ENCODE measurements around the gene TSPAN3.

TSPAN3 gene

DNA sequence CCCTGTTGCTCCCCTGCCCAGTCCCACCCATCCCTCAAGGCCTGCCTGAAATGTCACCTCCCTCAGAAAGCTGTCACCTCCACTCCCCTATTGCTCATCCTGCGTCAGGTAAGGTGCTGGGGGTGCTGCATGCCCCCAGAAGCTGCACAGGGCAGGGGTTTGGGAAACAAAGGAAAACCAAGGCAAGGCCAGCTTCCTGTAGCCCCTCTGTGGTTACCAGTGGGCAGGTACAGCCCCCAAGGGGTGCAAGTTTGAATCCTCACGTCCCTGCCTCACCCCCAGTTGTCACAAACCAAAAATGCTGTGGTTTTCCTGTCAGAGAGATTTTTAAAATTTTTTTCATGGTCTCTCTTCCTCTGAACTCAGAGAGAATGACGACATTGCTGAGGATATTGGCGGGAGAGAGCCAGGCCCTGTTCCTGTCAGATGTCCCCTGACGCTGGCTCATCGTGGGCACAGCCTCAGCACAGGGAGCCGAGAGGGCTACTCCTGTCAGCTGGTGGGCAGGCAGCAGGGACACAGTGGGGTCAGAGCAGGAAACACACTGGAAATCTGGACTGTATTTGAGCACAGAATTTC is 49.0 kb downstream of the TSPAN3 start:
- Histone ChIP-seq H3K4me1 (ENCODE audit: control insufficient read depth, insufficient read depth, low read length) (no peaks in the 10 kb centered on the region), H3K27me3 (ENCODE audit: control insufficient read depth, insufficient read depth, low read length) (no peaks in the 10 kb centered on the region), H3K36me3 (ENCODE audit: control insufficient read depth, insufficient read depth, low read length) (no peaks in the 10 kb centered on the region), H3K9ac (ENCODE audit: low read length) (no peak overlapping the region), H3K4me3 (ENCODE audit: low read length) (no peak overlapping the region), H3K9me3 (ENCODE audit: control insufficient read depth, low read length) (no peaks in the 10 kb centered on the region)

DNA sequence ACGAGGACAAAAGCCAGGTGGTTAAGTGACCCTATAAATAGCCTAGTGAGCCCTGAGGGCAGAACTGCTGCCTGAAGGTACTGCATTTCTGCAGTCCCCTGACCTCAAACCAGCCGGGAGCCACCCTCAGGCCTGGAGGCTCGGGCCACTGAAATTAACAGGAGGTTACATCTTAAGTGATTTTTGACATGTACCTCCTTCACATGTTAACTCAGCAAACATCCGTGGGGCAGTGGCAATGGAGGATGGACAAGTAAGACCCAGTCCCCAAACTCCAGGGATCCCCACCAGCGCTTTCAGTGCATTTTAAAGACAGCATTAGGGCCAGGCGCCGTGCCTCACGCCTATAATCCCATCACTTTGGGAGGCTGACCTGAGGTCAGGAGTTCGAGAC is 49.8 kb downstream of the TSPAN3 start:
- Histone ChIP-seq H3K4me3 (ENCODE audit: low read length) (no peak overlapping the region), H3K9me3 (ENCODE audit: control insufficient read depth, low read length) (no peaks in the 10 kb centered on the region), H3K4me1 (ENCODE audit: control insufficient read depth, insufficient read depth, low read length) (no peaks in the 10 kb centered on the region), H3K27me3 (ENCODE audit: control insufficient read depth, insufficient read depth, low read length) (no peaks in the 10 kb centered on the region), H3K9ac (ENCODE audit: low read length) (no peak overlapping the region), H3K36me3 (ENCODE audit: control insufficient read depth, insufficient read depth, low read length) (no peaks in the 10 kb centered on the region)

DNA sequence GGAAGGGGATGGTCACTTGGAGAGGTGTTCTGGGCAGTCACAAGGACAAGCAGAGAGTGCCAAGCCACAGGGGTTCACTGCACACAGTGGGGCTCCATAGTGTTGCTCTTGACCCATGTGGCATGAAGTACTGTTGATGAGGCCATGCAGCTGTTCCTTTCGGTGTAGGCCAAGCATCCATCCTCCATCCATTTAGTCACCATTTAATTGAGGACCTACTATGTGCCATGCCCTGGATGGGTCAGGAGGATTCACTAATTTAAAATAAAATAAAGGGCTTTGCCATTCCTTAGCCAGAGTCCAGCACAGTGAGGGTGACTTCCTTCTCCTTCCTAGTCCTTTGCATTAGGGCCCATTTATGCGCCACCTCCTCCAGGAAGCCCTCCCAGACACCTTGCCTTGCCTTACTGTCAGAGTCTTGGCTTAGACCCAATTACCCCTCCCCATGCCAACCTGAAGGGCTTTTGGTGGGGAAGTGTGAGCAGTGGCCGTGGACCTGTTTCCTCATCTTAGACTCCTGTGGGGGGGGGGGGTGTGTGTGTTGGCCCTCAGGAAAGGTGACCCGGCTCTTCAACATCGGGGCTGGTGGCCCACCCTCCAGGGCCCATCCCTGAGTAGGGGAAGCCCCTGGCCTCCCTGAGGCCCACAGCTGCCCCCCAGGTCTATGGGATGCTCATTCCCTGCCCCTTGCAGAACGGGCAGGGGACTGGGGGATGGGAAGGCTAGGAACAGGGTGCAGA is 50.4 kb downstream of the TSPAN3 start:
- H3K9ac ChIP-seq (ENCODE audit: low read length) = no peak overlapping the region
- no peaks in the 10 kb centered on the region for H3K9me3 ChIP-seq (ENCODE audit: control insufficient read depth, low read length)
- no peak overlapping the region for H3K4me3 ChIP-seq (ENCODE audit: low read length)
- no peaks in the 10 kb centered on the region for H3K4me1 ChIP-seq (ENCODE audit: control insufficient read depth, insufficient read depth, low read length)
- no peaks in the 10 kb centered on the region for H3K36me3 ChIP-seq (ENCODE audit: control insufficient read depth, insufficient read depth, low read length)
- no peaks in the 10 kb centered on the region for H3K27me3 ChIP-seq (ENCODE audit: control insufficient read depth, insufficient read depth, low read length)

DNA sequence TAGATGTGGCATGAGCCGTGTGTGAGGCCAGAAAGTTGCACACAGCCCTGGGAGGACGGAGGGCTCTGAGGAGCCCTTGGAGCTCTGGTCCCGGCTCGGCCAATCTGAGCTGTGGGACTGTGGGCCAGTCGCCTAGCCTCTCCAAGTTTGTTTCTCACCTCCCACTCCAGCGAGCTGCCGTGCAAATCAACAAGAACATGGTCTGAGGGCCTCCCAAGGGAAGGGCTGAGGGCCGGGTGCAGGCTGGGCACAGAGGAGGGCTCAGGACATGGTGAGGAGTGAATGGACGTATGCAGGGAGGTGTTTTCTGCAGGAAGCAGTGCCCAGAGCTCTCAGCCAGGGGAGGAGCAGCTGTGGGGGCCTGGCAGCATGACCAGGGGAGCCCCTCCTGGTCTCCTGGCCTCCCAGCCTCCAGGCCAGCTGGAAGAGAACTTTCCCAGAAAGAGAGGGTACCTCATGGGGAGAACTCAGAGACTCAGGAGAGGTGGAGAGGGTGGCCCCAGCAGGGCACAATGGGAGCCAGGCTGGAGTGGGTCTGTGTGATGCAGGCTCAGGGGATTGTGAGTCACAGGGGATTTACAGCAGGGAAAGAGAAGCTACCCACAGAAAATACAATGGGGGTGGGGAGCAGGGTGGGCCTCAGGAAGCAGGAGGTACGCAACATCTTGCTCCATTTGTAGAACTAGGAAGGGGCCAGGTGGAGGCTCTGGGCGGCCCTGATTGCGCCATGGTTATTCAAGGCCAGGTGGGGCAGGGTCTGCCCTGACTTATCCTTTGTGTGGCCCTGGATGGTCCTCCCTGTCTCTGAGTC is 51.2 kb downstream of the TSPAN3 start:
- Histone ChIP-seq H3K4me1 (ENCODE audit: control insufficient read depth, insufficient read depth, low read length) (no peaks in the 10 kb centered on the region), H3K36me3 (ENCODE audit: control insufficient read depth, insufficient read depth, low read length) (no peaks in the 10 kb centered on the region)

DNA sequence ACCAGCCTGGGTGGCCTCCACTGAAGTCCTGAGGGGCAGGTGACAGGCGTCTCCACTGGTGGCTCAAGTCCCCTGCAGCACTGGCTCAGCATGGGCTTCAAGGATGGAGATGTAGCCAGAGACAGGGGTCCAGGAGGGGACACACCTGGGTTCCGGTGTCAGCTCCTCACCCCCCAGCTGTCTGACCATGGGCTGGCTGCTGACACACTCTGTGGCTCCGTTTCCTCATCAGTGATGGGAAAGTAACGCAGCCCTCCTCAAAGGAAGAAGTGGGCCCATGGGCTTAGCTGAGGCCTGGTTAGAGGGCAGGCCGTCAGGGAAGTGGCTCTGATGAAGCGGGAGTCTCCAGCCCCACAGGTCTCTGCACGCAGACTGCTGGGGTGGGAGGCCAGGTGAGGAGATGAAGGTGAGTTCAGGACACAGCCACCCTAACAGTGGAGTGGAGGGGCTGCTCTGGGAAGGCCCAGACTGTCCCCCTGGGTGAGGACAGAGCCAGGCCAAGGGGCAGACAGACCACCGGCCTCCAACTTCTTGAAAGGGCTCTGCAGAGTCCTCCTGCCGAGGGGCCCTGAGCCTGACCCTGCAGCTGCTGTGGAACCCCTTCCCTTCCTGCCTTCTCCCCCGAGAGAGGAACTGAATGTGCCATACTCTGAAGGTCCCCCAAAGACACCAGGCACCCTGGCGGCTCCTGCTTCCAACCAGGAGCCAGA is 52.0 kb downstream of the TSPAN3 start:
- Histone ChIP-seq H3K4me3 (ENCODE audit: low read length) (no peak overlapping the region), H3K4me1 (ENCODE audit: control insufficient read depth, insufficient read depth, low read length) (peaks cover 3% of the 10 kb centered on the region), H3K9me3 (ENCODE audit: control insufficient read depth, low read length) (no peaks in the 10 kb centered on the region), H3K27me3 (ENCODE audit: control insufficient read depth, insufficient read depth, low read length) (no peaks in the 10 kb centered on the region), H3K36me3 (ENCODE audit: control insufficient read depth, insufficient read depth, low read length) (no peaks in the 10 kb centered on the region), H3K9ac (ENCODE audit: low read length) (no peak overlapping the region)

More for the DNA sequence above, 51.2 kb downstream of the TSPAN3 start:
- H3K9me3 ChIP-seq (ENCODE audit: control insufficient read depth, low read length) = no peaks in the 10 kb centered on the region
- no peak overlapping the region for H3K9ac ChIP-seq (ENCODE audit: low read length)
- no peak overlapping the region for H3K4me3 ChIP-seq (ENCODE audit: low read length)
- no peaks in the 10 kb centered on the region for H3K27me3 ChIP-seq (ENCODE audit: control insufficient read depth, insufficient read depth, low read length)

DNA sequence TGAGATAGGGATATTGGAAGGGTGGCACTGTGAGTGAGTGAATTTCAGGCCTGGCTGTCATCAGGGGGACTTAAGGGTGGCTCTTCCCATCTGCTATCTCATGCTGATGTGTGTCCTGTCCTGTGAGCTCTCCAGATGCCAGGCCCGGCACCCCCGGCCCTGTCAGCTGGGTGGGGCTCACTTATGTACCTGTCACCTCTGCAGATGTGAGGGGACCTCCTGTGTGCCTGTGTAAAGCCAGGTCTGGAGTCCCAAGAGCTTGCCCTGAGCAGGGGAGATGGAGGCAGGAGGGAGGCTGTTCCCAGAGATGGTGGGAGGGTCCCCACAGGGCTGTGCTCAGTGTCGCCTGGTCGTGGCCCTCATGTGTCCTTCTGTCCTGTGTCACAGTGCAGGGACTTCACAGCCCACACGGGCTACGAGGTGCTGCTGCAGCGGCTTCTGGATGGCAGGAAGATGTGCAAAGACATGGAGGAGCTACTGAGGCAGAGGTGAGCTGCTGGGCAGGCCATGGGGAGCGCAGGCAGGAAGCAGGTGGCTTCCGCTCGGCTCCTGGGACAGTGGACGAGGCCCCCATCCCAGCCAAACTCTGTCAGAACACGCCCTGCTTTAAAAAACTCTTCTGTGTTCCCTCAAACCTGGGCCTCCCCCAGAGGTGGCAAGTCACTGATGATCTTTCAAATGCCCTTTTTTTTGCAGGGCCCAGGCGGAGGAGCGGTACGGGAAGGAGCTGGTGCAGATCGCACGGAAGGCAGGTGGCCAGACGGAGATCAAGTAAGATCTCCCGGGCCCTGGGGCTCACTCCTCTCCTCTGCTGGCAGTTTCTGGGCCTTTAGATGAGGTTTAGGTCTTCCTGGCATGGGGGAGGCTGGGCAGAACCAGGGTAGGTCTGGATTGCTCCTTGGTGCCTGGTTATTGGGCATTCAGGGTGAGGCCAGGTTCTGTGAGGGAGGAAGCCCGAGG is 52.9 kb downstream of the TSPAN3 start:
- H3K9me3 ChIP-seq (ENCODE audit: control insufficient read depth, low read length) = no peaks in the 10 kb centered on the region
- peaks cover 9% of the 10 kb centered on the region for H3K4me1 ChIP-seq (ENCODE audit: control insufficient read depth, insufficient read depth, low read length)
- no peaks in the 10 kb centered on the region for H3K36me3 ChIP-seq (ENCODE audit: control insufficient read depth, insufficient read depth, low read length)
- no peak overlapping the region for H3K4me3 ChIP-seq (ENCODE audit: low read length)
- H3K27me3 ChIP-seq (ENCODE audit: control insufficient read depth, insufficient read depth, low read length) = no peaks in the 10 kb centered on the region
- no peak overlapping the region for H3K9ac ChIP-seq (ENCODE audit: low read length)

DNA sequence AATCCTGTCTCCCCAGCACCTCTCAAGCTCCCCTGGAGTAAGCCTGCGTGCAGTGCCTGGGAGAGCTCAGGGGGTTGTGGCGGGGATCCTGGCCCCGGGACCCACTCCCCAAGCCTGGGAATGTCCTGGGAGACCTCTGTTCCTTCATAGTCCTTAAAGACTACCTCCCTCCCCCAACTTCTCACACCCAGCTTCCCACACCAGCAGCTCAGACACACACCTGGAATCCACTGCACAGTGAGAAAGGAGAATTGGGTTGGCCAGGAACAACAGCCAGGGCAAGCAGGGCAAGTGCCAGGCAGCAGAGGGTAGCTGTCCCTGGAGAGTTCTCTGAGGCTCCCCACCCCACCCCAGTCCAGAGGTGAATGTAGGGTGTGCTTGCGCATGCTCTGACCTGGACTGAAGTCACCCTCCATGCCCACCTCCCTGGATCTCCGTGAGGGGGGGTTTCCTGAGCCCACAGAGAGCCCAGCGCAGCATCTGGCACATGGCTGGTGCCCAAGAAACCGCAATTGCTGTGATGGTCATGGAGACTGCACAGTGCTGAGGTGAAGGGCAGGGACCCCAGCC is 53.7 kb downstream of the TSPAN3 start:
- Histone ChIP-seq H3K4me1 (ENCODE audit: control insufficient read depth, insufficient read depth, low read length) (peaks cover 9% of the 10 kb centered on the region), H3K27me3 (ENCODE audit: control insufficient read depth, insufficient read depth, low read length) (no peaks in the 10 kb centered on the region), H3K9me3 (ENCODE audit: control insufficient read depth, low read length) (no peaks in the 10 kb centered on the region), H3K36me3 (ENCODE audit: control insufficient read depth, insufficient read depth, low read length) (no peaks in the 10 kb centered on the region), H3K9ac (ENCODE audit: low read length) (no peak overlapping the region), H3K4me3 (ENCODE audit: low read length) (no peak overlapping the region)

DNA sequence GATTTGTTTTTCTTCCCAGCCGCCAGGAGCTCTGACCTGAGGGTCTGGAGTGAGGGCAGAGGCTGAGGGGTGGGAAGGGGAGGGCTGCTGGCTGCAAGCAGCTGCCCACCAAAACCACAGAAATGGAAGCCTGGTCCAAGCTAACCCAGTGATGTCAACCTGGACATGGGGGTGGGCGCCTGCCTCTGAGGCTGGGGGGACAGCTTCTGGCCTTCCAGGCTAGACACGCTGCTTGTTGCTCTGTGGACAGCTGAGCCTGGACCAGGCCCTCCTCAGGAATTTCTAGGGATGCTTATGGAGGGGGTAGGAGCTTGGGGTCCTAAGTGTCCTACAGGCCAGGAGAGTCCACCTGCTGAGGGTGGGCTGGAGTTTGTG is 54.6 kb downstream of the TSPAN3 start:
- Histone ChIP-seq H3K27me3 (ENCODE audit: control insufficient read depth, insufficient read depth, low read length) (no peaks in the 10 kb centered on the region), H3K36me3 (ENCODE audit: control insufficient read depth, insufficient read depth, low read length) (no peaks in the 10 kb centered on the region), H3K9me3 (ENCODE audit: control insufficient read depth, low read length) (no peaks in the 10 kb centered on the region), H3K4me3 (ENCODE audit: low read length) (no peak overlapping the region), H3K4me1 (ENCODE audit: control insufficient read depth, insufficient read depth, low read length) (peaks cover 9% of the 10 kb centered on the region), H3K9ac (ENCODE audit: low read length) (no peak overlapping the region)

DNA sequence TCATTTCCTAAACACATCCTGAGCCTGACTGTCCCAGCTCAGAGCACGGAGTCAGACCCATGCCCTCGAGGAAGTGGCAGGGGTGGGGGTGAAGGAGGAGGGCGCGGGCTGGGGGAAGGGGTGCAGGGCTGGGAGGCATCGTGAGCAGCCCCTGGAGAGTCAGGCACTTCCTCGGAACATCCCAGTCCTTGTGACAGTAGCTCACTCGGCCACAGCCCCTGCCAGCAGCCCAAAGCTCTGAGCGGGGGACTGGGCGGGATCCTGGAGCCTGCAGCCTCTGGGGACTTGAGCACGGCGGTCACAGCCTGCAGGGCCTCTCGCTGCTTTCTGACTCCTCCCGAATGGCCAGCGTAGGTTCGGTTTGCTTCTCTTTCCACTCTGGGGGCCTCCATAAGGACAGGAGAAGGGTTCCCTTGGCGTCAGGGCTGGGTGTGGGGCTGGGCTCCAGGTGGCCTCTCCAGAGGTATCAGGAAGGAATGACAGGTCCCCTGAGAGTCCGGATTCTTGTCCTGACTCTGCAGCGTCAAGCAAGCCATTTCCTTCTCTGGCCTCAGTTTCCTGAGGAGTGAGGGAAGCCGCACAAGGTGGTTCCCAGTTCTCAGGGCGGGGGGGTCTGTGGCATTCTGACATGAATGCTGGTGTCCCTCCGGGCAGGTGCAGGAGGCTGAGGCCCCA is 55.1 kb downstream of the TSPAN3 start:
- Histone ChIP-seq H3K27me3 (ENCODE audit: control insufficient read depth, insufficient read depth, low read length) (no peaks in the 10 kb centered on the region), H3K9me3 (ENCODE audit: control insufficient read depth, low read length) (no peaks in the 10 kb centered on the region), H3K4me1 (ENCODE audit: control insufficient read depth, insufficient read depth, low read length) (peaks cover 9% of the 10 kb centered on the region), H3K9ac (ENCODE audit: low read length) (no peak overlapping the region), H3K36me3 (ENCODE audit: control insufficient read depth, insufficient read depth, low read length) (no peaks in the 10 kb centered on the region), H3K4me3 (ENCODE audit: low read length) (no peak overlapping the region)

DNA sequence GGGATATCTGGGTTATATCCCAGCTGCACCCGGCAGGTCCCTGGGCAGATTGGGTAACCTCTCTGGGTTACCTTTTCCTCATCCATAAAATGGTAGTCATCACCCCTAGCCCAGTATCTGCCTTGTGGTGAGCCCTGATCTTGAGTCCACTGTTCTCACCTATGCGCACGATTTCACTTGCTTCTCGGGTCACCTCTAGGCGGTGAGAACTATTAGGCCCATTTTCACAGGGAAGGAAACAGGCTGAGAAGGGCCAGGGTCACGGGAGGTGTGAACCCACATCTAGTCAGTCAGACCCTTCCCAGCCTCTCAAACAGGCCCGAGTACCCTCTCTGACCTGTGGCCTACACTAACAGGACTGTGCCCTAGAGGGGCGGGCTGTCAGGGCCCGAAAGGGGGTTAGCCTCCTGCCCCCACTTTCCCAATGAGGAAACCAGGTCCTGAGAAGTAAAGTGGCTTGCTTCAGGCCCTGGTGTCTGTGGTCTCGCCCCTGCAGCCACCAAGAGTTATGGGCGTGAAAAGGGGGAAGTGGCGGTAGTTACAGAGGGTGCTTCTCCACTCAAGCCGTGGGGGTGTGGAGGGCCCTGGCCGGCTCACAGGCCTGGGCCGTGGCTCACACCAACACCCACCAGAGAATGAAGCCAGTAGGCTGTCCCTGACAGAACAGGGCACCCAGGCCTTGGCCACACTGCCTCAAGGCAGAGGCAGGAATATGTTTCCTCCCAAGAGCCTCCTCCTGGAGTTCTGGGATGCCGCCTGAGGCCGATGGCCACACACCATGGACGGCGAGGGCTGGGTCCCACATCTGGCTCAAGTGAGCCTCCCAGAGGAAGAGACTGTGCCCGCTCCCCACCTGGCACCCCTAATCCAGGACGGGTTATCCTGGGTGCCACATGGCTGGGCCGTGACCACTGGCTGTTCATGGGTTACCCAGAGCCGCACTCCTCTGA is 56.5 kb downstream of the TSPAN3 start:
- Histone ChIP-seq H3K36me3 (ENCODE audit: control insufficient read depth, insufficient read depth, low read length) (no peaks in the 10 kb centered on the region), H3K4me3 (ENCODE audit: low read length) (no peak overlapping the region), H3K9ac (ENCODE audit: low read length) (no peak overlapping the region)

More for the DNA sequence above, 56.5 kb downstream of the TSPAN3 start:
- Histone ChIP-seq H3K27me3 (ENCODE audit: control insufficient read depth, insufficient read depth, low read length) (no peaks in the 10 kb centered on the region), H3K4me1 (ENCODE audit: control insufficient read depth, insufficient read depth, low read length) (peaks cover 9% of the 10 kb centered on the region), H3K9me3 (ENCODE audit: control insufficient read depth, low read length) (no peaks in the 10 kb centered on the region)
